GM12873 (cell line): ENCODE results near the gene RBM44.

Experiments used
- CTCF ChIP-seq: IDR thresholded peaks from 2 replicates; pipeline ENCODE4 v1.5.1; 2012; ENCODE audit warnings: low read depth, mild to moderate bottlenecking, moderate library complexity, low read length, control low read depth; ENCODE audit not compliant: insufficient read depth; ENCODE audit errors: missing control alignments

The RBM44 gene

GRCh38 chr2:237758185-237758584, 40.4 kb upstream of the RBM44 start:
- TF ChIP-seq CTCF: no peak

GRCh38 chr2:237759176-237759575, 39.4 kb upstream of the RBM44 start:
- no peak for TF ChIP-seq CTCF

GRCh38 chr2:237760506-237761502, 37.8 kb upstream of the RBM44 start:
- no peak for TF ChIP-seq CTCF

GRCh38 chr2:237763812-237764211, 34.8 kb upstream of the RBM44 start:
- TF ChIP-seq CTCF: no peak

- TF ChIP-seq CTCF: no peak
Observed at GRCh38 chr2:237765875-237766274, 32.7 kb upstream of the RBM44 start.

GRCh38 chr2:237766340-237766739, 32.2 kb upstream of the RBM44 start:
- TF ChIP-seq CTCF: no peak

GRCh38 chr2:237772513-237772912, 26.1 kb upstream of the RBM44 start:
- no peak for TF ChIP-seq CTCF
